Nasal cavity respiratory epithelium epithelial cell of viscerocranial mucosa (primary cell): ENCODE data around the gene PLEKHD1. TPM values are rescaled to one million over a fixed set of nuclear protein-coding genes. Genes with fewer than 3 reads are reported as not detected.

Source experiments
- total RNA-seq: library from RNA; depleted of rRNA; stranded (reverse); fragments of >200 nt; gene quantifications from 2 replicates; pipeline ENCODE4 v1.2.3, GENCODE V29; 2014

Gene PLEKHD1
- total RNA-seq, result 0.07 TPM in 1 of 2 replicates, not detected in the other

GRCh38 chr14:69484444-69485314 is at the start of gene PLEKHD1:
PLEKHD1 (plus strand) TSS chr14:69484728; CDS start chr14:69484966, 238 bp downstream.

DNA sequence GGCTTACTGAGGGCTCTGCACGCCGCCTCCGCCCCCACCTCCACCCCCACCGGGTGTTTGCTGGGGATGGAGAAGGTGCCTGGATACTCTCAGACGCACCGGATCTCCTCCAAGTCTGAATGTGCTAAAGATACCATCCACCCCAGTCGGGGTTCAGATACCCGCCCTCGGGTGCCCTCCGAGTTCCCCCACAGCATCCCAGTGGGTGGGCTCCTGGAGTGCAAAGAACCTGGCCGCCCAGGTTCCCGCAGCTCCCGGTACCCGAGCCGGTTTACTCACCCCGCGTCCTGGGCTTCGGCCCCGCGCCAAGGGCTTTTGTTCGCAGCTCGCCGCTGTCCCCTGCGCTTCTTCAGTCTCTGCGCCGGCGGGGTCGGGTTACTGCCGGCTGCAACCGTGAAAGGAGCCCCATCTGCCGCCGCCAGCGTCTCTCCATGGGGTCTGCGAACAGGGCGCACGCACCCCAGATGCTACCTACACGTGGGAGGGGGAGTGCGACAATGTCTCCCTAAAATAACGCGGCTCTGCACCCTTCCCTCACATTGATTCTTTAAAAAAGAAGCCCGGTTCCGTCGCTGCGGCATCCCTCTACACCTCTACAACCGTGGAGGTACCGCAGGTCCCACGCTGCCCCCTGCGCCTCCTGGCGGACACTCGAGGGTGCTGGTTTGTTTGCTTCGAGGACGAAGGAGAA is 89.9 kb downstream of the PLEKHD1 start, which contains the start of gene CCDC177:
Gene CCDC177 (minus strand): TSS at position 609 of the 691 bp plus-strand sequence. CDS start 1,249 bp downstream, outside the sequence.

Other genes starting within 250 kb of the PLEKHD1 start
- not detected in 2 replicates for gene GALNT16, start 224.6 kb upstream of the PLEKHD1 start, total RNA-seq
- gene ERH, start 86.4 kb upstream of the PLEKHD1 start, total RNA-seq, result 89.8 and 119 TPM in 2 replicates
- 124 and 140 TPM in 2 replicates for gene SLC39A9, start 86.0 kb upstream of the PLEKHD1 start, total RNA-seq
- not detected in 2 replicates for gene CCDC177, start 90.1 kb downstream of the PLEKHD1 start, total RNA-seq
- 9.2 and 52.2 TPM in 2 replicates for gene SUSD6, start 126.9 kb downstream of the PLEKHD1 start, total RNA-seq